Measurements from ENCODE around the gene KCNIP3.

Gene KCNIP3

DNA sequence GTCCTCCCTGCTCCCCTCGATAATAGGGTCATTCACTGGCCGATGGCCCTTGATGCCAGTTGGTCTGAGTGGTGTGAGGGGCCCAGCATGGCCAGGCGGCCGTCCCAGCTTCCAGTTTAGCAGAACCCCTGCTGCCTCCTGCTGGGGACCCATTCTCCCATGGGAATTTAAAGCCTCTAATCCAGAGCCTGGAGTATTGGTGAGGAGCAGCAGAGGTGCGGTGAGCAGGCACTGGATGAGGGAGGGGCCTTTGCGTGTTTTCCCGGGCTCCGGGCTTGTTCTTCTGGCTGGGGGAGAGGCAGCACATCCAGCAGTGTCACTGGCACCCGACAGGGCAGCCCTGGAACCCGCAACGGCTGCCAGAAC is 17.4 kb downstream of the KCNIP3 start:
- DNase-seq (ENCODE audit: low read depth): no peak

DNA sequence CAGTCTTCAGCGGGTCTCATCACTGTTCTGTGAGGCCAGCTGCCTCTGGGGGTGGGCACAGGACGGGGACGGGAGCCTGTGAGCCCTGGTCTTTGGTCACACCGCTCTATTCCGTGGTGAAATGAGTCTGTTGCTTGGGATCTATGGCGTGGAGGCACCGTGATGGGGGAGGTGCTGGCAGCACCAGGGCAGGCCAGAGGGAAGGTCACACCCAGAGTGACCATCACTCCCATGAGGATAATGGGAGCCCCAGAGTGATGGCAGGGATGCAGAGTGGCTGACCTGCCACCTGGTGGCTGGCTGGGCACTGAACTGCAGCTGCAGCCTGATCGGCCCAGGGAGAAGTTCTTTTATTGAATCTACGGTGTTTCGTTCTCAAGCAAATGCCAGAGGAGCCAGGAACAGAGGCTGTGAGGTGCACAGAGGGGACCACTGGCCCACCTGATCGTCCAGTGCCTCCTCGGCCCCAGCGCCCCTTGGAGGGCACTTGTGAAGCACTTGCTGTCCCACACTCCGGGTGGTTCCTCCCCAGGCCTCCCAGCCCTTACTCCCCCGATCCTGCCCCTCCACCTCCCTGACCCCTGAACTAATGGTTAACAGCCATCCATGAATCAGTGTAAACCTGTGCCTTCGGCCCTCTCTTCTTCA is 17.9 kb downstream of the KCNIP3 start:
- no peak for DNase-seq (ENCODE audit: low read depth)

DNA sequence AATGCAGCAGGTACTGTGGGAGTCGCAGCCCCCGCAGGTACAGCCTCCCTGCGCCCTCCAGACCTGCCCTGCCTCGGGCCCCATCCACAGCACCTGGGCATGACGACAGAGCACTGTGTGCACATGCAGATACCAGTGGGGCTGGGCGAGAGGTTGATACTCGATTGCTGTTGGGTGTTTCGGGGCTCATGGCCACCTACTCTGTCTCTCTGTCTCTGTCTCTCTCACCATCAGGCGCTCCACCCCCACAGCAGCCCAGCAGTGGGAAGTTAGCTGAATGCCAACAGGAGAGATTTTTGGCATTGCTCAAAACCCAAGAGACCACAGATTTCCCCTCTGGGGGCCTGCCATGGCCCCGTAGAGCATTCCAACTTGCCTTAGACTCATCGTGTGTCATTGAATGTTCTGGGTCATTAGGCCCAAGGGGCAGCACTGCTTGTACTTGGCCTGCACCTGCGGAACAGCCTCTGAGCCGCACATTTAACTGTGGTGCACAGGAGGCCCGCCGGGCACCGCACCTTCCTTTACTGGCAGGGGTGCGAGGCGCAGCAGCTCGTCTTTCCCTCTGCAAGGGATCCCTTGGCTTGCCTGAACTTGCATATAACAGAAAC is 18.8 kb downstream of the KCNIP3 start:
- DNase-seq (ENCODE audit: low read depth): no peak

DNA sequence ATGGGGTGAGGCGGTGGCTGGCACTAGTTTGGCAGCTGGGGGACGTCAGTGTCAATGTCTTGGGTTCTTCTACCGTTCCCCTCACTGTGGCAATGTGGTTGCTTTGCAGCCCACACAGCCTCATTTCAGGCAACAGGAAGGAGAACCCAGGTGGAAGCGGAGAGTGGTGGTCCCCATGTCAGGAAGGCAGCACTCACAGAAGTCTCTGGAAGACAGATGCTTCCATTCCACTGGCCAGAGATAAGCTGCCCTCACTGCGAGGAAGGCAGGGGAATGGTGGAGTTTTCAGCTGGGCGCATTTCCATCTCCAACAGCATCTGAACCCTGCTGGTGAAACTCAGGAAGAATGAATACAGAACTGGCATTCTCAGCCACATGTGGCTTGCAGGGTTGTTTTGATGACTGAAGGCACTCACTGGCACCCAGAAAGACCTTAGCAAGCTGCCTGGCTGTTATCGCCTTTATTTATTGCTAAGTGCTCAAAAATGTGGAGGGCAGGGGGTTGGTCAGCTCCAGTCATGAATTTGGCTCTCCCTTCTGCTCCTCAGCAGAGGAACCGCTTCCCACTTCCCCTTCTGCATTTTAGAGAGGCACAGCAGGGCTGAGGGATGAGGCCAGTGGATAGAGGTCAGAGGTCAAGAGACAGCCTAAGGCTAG is 19.4 kb downstream of the KCNIP3 start:
- DNase-seq (ENCODE audit: low read depth): no peak

DNA sequence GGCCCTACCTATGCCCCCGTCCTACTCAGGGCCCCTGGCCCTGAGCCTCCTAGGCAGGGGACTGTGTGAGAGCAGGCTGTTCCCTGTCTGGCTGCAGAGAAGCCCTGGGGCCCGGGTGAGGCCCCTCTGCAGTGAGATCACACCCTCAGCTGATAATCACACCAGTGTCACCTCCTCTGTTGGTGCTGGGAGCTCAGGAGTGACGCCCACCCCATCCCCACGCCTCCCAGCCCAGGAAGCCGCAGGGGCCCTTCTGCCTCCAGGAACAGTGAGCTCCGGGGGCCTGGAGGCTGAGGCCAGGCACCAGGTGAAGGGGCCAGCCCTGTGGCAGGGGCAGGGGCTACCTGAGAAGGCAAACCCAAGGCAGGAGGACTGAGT is 20.0 kb downstream of the KCNIP3 start:
- DNase-seq (ENCODE audit: low read depth): no peak

DNA sequence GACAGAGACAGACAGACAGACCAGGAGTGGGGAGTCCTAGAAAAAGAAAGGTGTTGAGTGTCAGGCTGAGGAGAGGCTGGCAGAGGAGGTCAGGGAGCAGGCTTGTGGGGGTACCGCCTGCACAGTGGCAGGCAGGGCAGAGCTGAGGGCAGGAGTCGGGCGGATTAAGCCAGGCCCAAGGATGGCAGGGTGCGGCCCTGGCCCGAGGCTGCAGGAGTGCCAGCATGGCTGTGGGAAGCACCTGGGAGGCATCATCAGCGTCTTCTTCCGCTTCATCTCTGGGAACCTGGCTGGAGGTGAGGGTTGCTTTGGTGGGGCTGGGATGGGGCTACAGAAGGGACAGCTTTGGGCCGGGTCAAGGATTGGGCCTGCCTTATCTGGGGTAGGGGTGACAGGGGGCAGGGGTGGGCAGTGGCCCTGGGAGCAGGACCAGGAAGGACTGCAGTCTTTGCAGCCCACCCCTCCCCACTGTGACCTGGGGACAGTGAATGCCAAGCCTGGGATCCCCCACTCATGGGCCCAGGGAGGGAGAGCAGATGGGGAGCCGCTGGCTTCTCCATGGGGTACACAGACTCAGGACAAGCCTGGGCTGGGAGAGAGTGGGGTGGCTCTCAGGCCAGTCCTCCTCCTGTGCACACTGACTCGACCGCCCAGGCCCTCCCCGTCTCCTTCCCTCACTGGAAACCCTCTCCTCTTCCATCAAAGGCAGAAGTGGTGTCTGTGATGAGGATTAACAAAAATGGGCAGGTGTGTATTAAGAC is 20.7 kb downstream of the KCNIP3 start:
- DNase-seq (ENCODE audit: low read depth): no peak

DNA sequence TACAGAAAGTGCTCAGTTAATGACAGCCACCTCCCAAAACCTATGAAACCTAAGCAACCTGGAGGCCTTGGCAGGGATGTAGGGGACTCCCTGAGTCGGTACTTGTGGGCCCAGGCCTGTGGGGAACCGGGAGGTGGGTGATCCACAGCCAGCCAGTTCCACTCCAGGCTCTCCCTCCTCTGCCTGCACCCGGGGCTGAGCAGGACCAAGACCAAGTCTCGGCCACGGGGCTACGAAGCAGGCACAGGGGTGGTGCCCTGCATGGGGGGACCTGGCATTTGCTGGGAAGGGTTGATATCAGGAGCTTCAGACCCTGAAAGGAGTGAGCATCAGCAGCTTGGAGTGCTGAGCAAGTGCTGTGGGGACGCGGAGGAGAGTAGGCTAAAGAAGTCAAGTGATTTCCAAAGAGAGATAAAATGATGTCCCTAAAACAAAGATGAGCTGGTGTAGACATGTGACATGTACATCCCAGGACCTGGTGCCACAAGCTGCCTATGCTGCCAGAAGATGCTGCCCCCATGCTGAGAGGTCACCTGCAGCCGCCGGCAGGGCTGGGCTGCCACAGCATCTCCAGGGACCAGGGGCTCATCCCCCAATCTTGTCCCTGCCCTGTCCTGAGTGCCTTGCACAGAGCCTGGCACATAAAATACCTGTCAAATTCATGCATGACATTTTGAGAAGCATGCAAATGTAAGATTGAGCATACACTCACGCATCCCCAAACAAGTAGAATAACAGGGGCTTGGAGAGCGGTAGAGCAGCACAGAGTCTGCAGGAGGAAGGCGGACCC is 21.5 kb downstream of the KCNIP3 start:
- DNase-seq (ENCODE audit: low read depth): no peak

DNA sequence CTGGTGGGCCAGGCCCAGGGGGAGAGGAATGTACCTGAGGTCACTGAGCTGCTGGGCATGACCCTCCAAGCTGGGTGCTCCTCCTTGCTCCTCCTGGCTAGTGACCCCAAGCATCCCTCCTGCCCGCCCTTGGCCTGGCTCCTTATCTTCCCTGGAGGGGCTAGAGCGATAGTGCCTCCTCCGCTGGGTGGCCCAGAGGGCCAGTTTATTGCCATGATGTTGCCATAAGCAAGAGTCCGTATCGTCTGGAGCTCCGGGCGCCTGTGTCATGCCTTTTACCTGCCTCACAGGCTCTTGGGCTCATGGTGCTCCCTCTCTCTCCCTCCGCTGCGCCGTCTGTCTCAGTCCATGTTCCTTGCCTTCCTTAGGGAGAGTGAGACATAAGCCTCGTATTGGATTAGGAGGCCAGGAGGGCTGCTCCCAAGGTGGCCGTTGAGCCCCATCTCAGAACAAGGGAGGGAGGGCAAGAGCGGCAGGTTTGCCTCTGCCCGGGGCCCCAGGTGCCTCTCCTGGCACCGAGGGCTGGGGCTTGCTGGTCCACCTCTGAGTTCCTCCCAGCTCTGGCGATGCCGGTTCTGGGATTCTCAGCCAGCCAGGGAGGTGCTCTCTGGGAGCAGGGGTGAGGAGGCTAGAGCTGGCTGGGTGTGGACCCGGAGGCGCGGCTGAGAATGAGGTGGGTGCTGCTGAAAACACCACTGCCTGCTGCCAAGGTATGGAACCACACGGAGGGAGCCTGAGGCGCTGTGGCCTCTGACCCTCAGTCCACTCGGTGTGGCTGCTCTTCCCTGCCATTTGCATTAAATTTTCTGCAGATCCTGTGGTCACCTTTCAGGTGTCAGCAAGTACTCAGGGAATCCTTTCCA is 22.6 kb downstream of the KCNIP3 start:
- DNase-seq (ENCODE audit: low read depth): no peak

DNA sequence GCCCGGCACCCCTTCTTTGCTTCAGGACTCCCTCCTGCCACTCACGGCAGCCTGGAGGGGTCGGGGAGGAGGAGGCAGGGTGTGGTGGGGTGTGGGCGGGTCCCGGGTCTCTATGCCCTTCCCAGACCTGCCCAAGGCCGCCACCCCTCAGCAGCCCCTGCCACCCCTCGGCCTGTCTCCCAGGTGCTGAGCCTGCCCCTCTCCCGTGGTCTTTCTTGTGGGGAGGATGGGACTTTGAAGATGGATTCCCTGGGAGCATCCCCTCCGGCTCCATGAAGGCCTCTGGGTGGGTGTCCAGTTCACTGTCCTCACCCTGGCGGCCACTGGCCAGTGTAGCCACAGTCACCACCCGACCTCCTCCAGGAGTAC is 23.2 kb downstream of the KCNIP3 start:
- DNase-seq (ENCODE audit: low read depth): no peak

DNA sequence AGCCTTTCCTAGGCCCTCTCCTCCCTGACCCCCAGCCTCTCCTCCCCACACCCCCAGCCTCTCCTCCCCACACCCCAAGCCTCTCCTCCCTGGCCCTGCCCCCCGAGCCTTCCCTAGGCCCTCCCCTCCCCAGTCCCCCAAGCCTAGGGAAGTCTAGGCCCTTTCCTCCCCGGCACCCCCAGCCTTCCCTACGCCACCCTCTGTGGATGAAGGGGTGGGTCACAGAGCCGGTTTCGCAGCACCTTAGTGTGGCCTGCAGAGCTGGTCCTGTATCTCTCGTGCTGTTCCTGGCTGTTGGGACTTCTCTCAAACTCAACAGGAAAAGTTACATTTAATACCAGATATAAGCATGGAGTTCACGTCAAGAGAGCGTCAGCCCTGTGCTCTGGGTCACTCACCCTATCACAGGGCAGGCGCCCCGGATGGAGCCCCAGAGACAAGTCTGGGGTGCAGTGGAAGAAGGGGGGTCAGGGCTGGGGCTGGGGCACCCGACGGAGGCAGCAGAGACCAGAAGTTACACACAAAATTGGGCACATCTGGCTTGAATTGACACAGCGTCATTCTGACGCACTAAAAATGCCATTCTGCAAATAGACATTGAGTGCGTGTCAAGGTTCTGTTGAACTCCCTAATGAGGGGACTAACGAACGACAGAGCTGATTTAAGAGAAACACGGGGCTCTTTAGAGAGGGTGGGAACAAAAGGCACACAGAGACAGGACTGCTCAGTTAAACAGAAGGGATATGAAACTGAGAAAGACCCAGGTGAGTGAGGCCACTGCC is 24.0 kb downstream of the KCNIP3 start:
- DNase-seq (ENCODE audit: low read depth): no peak

DNA sequence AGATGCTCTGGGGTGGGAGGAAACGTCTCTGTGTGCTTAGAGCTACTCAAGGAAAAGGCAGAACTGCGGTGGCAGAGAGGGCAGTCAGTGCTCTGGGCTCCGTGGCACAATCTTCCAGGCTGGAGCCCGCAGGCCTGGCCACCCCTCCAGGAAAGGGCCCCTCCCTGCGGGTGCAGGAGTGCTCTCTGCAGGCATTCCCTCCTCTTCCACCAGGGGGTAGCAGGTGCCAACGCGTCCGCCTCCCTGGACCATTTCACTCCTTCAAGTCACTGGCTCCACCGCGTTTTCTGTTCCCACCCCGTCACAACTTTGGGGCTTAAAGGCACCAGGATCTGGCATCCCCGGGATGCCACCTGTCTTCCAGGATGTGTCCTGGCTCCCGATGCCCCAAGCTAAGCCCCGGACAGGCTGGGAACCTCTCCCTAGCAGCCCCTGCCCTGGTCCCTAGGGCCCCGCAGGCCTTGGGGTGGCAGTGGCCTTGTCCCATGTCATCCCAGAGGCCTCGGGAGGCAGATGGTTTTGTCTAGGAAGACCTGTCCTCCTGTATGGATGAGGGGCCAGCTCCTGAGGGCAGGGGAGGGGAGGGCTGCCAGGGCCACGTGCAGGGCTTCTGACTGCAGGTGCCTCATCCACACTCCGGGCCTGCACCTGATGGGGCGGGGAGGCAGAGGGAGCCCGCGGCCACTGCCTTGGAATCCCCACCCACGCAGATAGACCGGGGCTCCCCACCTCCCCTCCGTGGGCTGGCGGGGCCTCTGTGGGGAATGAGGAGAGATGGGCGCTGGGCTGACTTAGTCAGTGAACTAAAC is 26.4 kb downstream of the KCNIP3 start:
- DNase-seq (ENCODE audit: low read depth): no peak

DNA sequence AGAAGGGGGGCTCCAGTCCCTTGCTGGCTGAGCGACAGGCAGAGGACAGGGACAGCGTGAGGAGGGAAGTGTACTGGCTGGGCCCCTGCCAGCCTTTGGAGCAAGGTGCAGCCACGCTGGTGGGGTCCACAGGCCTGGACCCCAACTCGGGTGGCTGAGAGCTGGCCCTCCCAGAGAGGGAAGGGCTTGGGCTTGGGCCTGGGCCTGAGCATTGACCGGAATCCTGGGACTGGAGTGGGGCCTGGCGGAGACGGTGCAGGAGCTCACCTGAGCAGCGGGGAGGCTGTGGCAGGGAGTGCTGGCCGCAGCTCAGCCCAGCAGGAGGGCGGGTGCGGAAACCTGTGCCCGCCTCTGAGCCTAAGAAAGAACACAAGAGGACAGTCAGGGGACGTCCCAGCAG is 27.9 kb downstream of the KCNIP3 start:
- no peak for DNase-seq (ENCODE audit: low read depth)

DNA sequence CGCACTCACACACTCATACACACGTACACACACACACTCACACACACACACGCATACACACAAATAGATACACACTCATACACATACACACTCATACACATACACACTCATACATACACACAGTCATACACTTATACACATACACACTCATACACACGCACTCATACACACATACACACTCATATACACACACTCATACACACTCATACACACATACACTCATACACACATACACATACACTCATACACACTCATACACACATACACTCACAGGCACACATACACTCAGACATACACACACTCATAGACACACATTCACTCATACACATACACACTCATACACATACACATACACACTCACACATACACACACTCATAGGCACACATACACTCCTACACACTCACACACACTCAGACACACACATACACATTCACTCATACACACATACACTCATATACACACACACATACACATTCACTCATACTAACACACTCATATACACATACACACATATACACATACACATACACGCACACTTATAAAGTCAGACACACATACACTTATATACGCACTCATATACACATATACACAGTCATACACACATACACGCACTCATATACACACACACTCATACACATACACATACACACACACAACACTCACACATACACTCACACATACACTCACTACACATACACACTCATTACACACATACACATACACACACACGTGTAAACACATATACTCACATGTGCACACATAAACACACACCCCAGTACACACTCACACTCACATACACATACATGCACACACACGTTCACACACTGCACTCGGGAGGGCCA is 28.7 kb downstream of the KCNIP3 start:
- DNase-seq (ENCODE audit: low read depth): no peak

DNA sequence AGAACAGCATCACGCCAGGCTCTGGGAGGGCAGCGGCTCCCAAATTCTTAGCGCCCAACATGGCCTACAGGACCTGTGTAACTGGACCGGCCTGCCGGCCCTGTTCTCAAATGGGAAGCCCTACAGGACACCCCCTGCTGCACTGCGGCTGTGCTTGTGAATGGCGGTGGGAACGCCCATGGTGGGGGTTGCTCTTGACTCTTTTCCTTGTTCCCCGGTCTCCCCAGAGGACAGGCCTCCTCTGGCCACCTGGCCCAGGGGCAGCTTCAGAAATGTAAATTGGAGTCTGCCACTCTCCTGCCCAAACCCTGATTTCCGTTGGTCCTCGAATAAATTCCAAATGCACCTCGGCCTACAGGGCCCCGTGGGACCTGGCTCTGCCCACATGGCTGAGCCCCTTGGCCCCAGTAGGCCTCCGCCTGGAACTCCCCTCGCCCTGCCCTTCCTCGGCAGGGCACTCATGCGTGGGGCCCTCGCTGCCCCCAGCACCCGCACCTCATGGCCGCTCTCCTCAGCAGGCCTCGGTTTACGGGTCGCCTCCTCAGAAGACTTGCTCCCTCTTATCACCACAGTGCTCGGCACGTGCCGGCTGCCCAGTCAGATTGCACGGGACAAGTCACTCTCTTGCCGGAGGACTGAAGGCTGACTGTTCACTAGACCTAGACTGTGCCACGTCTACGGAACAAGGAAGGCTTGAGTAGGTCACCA is 29.4 kb downstream of the KCNIP3 start:
- no peak for DNase-seq (ENCODE audit: low read depth)

DNA sequence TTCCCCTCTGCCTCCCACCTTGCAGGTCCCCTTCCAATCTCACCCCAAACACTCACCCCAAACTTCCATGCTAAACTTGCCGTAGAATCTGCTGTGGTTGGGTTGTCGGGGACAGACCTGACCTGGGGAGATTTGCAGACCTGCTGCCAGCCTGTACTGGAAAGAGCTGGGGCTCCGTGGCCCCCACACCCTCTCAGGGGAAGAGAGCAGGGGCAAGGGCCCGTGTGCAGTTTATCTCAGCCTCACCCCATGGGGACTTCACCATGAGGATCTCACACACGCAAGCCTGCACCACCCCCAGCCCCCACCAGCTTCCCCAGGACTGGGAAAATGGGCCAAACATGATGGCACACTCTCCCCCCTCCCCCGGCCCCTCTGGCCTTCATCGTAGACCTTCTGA is 30.7 kb downstream of the KCNIP3 start:
- no peak for DNase-seq (ENCODE audit: low read depth)

DNA sequence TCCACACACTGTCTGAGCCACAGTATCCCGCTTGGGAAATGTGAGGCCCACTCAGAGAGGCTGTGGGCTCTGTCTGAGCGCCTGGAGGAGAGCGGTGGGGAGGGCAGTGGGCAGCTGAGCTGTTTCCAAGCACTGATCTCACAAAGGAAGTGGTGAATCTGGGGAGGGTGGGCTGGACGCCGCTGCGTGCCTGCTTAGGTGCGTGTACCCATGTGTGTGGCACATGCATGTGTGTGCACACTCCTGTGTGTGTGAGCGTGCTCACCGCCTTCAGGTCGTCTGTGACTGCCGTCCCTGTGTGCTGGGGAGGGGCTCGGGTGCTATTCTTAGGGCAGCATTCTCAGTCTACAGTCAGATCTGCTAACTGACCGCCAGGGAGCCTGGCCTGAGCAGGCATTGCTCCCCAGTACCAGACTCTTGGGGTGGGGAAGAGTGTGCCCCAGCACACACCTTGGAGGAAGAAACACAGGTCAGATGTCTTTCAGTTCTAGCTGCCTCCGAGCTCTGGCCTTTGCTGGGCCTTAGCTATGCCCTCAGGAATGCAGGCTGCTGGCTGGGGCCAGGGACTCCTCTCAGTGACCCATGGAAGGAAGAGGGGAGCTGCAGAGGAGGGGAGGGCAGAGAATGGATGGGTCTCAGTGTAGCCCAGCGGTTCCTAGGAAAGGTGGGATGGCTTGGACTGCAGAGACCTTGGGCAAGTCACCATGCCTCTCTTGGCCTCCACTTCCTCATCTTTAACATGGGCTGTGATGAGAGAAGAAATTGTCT is 31.4 kb downstream of the KCNIP3 start:
- no peak for DNase-seq (ENCODE audit: low read depth)

DNA sequence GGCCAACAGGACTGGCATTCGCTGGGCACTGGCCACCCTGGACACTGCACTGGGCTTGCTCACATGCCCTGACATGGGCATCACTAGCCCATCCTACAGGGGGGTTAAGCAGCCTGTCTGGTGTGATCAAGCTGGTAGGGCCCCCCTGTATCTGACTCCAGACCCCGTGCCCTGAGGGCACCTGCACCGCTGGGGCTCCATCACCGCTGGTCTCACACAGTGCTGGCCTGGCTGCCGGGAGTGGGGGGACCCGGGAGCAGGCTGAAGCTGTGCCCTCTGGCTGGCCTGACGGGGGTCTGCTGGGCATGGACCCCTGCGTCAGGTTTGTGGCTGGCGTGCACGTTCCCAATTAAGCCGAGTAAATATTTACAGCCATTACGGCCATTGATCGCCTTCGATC is 32.3 kb downstream of the KCNIP3 start:
- no peak for DNase-seq (ENCODE audit: low read depth)

Data from stimulated activated CD8-positive, alpha-beta memory T cell treated with anti-CD3 and anti-CD28 coated beads, Interleukin-4, amount 100 ng/mL, for 24 hours (primary cell).